ENCODE measurements around the gene MMP11.
"Not testable (repeated sequence)": the region's sequence is repeated elsewhere in the genome, so short reads cannot be mapped to it uniquely, and the experiment has no call there.

The MMP11 gene

GRCh38 chr22:23772649-23773473 lies at the start of gene MMP11:
Gene MMP11, plus strand, starts transcription at chr22:23772849. Its CDS starts 22 bp downstream, at chr22:23772871.
- TF ChIP-seq CTCF (IDR thresholded peaks at IDR 0.05; ENCODE audit: low read depth, low read length): no peak
- H3K4me3 ChIP-seq (ENCODE audit: low read depth, low read length): peak within 1 kb of the TSS; percentile 36
- DNase-seq (ENCODE audit: low read depth, low spot score): no peak
- in situ Hi-C loops (cut with HindIII; ENCODE audit: low sequenced_read_pairs): no loop called here

GRCh38 chr22:23728108-23728507 lies 44.5 kb upstream of the MMP11 start:
- in situ Hi-C loops (cut with HindIII; ENCODE audit: low sequenced_read_pairs); H3K4me3 ChIP-seq (ENCODE audit: low read depth, low read length); DNase-seq (ENCODE audit: low read depth, low spot score): not testable (repeated sequence)

- H3K4me3 ChIP-seq (ENCODE audit: low read depth, low read length): no peak overlapping the region
- no peak for TF ChIP-seq CTCF (IDR thresholded peaks at IDR 0.05; ENCODE audit: low read depth, low read length)
- in situ Hi-C loops (cut with HindIII; ENCODE audit: low sequenced_read_pairs): no loop called here
- DNase-seq (ENCODE audit: low read depth, low spot score): no peak
Measured at GRCh38 chr22:23737696-23738095, 35.0 kb upstream of the MMP11 start.

GRCh38 chr22:23742505-23743264 lies 30.0 kb upstream of the MMP11 start:
- no peak for TF ChIP-seq CTCF (IDR thresholded peaks at IDR 0.05; ENCODE audit: low read depth, low read length)
- in situ Hi-C loops (cut with HindIII; ENCODE audit: low sequenced_read_pairs): no loop called here

GRCh38 chr22:23743303-23743705 lies 29.3 kb upstream of the MMP11 start:
- TF ChIP-seq CTCF (IDR thresholded peaks at IDR 0.05; ENCODE audit: low read depth, low read length): no peak

More at GRCh38 chr22:23742505-23743264, 30.0 kb upstream of the MMP11 start:
- DNase-seq (ENCODE audit: low read depth, low spot score): no peak
- H3K4me3 ChIP-seq (ENCODE audit: low read depth, low read length): no peak overlapping the region

GRCh38 chr22:23744001-23744400 lies 28.6 kb upstream of the MMP11 start:
- in situ Hi-C loops (cut with HindIII; ENCODE audit: low sequenced_read_pairs): no loop called here
- no peak overlapping the region for H3K4me3 ChIP-seq (ENCODE audit: low read depth, low read length)
- no peak for TF ChIP-seq CTCF (IDR thresholded peaks at IDR 0.05; ENCODE audit: low read depth, low read length)
- DNase-seq (ENCODE audit: low read depth, low spot score): no peak

More at GRCh38 chr22:23743303-23743705, 29.3 kb upstream of the MMP11 start:
- in situ Hi-C loops (cut with HindIII; ENCODE audit: low sequenced_read_pairs): no loop called here
- H3K4me3 ChIP-seq (ENCODE audit: low read depth, low read length): no peak overlapping the region
- no peak for DNase-seq (ENCODE audit: low read depth, low spot score)

- no peak for TF ChIP-seq CTCF (IDR thresholded peaks at IDR 0.05; ENCODE audit: low read depth, low read length)
- no peak overlapping the region for H3K4me3 ChIP-seq (ENCODE audit: low read depth, low read length)
- in situ Hi-C loops (cut with HindIII; ENCODE audit: low sequenced_read_pairs): no loop called here
- DNase-seq (ENCODE audit: low read depth, low spot score): no peak
Measured at GRCh38 chr22:23744485-23744884, 28.2 kb upstream of the MMP11 start.

Data from astrocyte of the spinal cord (primary cell).